Activated CD8-positive, alpha-beta memory T cell treated with anti-CD3 and anti-CD28 coated beads for 48 hours (primary cell): ENCODE data around the gene CYP27B1.
A peak's percentile ranks its signal among the peaks of the same experiment; 100 is the strongest.

Experiments
- DNase-seq, 3 experiments: peaks; one replicate each; pipeline ENCODE4 v3.0.0-alpha.2; 2020; ENCODE audit warnings: low read depth in 2 of 3, low spot score in 2 of 3

Gene CYP27B1

DNA sequence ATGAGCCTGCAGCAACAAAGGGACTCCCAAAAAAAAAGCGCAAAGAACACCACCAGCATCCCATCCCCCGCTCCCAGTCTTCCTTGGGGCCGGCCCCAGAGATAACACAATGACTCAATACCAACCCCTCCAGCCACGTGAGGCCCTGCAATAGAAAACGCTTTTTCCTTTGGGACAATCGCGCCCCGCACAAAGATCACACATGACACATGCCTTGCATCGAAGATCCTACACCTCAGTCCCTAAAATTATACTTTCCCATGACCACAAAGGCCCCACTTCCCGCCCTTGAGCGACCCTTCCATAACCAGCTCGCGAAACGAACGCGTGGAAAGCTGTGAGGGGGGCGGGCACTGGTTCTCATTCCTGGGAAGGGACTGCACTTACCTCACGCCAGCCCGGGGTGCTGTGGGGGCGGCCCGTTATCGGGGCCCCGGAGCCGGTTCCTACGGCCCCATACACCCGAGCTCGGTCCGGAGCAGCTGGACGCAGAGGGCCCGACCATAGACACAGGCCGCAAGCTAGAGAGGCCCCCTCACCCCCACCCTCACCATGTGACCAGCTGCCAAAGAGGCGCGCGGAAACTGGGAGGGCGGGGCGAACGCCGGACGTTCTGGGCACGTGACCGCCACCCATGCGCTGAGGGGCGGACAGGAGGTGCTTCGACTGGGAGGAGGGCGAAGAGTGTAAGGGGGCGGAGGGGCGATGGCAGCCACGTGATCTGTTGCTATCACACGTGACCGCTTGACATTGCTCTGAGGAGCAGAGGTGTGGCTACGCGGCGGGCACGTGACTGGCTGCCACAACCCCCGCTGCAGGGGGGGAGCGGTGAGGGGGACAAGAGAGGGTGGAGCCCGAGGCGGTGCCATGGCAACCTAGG, 14.8 kb downstream of the CYP27B1 start, which contains the start of gene CDK4:
Gene CDK4, minus strand, starts transcription at position 523 of the 880 bp plus-strand sequence. CDS start 593 bp downstream, outside the sequence.
- peak; percentile 88 to 97 (median 93) for DNase-seq

- no peak for DNase-seq
Observed at GRCh38 chr12:57751432-57751787, 15.5 kb downstream of the CYP27B1 start.

- DNase-seq: no peak
Observed at GRCh38 chr12:57750561-57751431, 16.1 kb downstream of the CYP27B1 start.

DNA sequence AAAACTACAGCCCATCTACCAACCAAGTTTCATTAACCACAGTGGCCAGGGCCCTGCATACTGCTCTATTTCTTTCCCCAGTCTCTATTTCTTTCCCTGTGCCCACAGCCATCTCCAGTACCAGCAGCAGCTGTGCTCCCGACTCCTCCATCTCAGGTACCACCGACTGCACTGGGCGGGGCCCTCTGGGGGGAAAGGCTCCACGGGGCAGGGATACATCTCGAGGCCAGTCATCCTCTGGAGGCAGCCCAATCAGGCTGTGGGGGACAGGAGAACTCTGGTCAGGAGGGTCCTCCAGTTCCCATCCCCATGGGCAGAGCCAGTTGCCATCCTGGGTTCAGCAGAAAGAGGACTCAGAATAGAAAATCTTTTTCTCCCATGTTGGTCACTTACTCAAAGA, 17.8 kb downstream of the CYP27B1 start:
- no peak for DNase-seq

DNA sequence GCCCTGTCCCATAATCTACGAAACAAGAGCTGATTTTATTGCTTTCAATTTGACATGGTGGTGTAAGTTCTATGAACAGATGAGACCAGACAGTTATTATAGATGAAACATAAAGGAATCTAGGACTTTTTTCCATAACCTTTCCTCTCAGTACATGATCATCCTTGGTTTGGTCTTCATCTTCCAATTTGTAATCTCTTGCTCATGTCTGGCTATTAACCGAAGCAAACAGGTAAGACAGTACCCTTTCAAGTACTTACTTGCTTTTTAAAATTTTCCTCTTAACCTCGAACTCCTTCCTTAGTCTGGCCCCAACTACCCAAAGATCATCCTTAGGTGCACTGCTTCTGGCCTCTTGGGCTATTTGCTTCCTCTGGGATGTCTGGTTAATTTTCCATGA, 20.9 kb downstream of the CYP27B1 start:
- no peak for DNase-seq

- no peak for DNase-seq
Observed at GRCh38 chr12:57745485-57745881, 21.4 kb downstream of the CYP27B1 start.

DNA sequence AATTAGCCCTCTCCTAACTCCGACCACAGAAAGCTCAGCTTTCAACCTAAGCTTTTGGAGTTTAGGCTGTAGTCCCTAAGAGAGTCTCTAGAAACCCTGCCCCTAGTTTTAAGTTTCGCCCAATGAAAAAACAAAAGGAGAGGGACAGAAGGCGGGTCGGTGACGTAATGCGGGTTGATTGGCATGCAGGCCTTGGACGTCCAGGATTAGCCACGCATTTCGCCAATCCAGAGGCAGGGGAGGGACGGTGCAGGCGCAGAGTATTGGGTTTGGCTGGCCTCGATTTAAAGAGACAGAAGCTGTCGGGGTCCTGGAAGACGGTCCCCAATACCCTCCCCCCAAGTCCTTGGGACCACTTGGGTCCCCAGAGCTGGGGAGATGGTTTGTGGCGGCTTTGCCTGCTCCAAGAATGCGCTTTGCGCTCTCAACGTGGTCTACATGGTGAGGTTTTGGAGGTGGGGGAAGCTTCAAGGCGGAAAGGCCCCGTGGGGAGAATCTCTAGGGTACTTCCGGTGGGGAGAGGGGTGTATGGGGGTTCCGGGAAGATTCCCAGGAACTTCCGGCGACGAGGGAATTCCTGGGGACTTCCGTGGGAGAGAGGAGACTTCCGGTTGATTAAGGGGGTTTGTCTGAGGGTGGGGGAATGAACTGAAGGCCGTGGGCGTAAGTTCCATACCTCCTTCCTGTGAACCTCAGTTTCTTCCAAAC, 21.9 kb downstream of the CYP27B1 start, which contains the start of gene TSPAN31:
Gene TSPAN31, plus strand, starts transcription at position 263 of the 708 bp plus-strand sequence. Its CDS starts 116 bp downstream, at position 379.
- peak; percentile 75 to 91 (median 85) for DNase-seq

DNA sequence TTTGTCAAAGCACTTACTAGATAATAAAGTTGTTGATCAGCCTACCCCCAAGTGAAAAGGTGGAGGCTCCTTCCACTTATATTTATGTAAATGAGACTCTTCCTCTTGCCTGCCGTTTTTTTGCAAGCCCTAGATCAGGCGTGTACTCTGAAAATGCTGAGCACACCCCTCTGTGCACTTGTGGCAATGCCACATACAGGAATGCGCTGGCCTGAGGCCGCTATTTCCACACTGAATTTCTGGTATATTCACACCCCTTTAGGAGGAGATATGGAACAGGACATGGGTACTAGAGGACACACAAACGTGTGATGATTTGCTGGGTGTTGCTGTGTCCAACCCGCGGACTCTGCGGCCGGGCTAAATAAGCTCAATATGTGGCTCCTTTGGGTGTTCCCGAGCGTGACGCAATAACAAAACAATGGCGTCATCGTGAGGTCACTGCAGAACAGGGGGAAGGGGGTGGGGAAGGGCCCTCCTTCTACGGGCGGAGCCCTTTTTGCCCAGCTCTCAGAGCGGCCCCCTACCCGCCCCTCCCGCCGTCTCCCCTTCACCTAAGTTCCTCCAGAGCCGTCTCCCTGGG, 22.6 kb downstream of the CYP27B1 start:
- DNase-seq: peak in 2 of 3 experiments; percentile 61 to 72

- DNase-seq: no peak
Observed at GRCh38 chr12:57743769-57744168, 23.1 kb downstream of the CYP27B1 start.

DNA sequence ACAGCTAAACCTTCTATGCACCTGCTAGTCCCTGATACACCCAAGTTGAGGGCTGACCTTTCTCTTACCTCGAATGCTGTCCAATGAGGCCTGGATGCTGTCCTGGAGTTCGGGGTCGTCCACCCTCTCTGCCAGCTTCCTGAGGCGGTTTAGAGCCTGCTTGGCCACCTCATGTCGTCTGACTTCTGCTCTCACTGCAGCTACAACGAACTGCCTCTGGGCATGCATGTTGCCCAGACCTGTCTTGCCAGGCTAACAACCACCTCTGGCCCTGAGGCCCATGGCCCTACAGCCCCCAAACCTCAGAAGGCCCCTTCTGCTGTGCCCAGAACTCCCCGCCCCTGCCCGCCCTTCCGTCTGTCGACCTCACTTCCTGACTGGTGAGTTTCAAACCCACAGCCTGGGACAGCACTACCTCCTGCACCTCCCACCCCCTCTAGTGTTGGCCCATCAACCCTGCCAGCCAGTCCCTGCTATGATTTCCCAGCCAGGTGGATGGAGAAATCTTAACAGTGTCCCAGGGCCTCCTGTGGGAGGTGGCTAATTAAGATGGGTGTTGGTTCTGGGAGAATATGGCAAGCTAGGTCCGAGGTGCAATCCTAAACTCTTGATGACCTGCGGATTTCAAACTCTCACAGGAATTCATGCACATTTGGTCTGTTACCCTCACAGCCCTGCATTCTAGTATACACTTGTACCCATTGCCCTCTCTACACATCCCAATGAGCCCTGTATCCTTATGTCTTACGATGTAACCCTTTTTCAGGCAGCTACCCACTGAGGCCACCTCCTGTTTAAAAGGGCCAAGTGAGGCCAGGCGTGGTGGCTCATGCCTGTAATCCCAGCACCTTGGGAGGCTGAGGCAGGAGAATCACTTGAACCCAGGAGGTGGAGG, 24.8 kb downstream of the CYP27B1 start:
- DNase-seq: peak; percentile 44 to 61 (median 59)

GRCh38 chr12:57741413-57741789, 25.5 kb downstream of the CYP27B1 start:
- DNase-seq: no peak

DNA sequence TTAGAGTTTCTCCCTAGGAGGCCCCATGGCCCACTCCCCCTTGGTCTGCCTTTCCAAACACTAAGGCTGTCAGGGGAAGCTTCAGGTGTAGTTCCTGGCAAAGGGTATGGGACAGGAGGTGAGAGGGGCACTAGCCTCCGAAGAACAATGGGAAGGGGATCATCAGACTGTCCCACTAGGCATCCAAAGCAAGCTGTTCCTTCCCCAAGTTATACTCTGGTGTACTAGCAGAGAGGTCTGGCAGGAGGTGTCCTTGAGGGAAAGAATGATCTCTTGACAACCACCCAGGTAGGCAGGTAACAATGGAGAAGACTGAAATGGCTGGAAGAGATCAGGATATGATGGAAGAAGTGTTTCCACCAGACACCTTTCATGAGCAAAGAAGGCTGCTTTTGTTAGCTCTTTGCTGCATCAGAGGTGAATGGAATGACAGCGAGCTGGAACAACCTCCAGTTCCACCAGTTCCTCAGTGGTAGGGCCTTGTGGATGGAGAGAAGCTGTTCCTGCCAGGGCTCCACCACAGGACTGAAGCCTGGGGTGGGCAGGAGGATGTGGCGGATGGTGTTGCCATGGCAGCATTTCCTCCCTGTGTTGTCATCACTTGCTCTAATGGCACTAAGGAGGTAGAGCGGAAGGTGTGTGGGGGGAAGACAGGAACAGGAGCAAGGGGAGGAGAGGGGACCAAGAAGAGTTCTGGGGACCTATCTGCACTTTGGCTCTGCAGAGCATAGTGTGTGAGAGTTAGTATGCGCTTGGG, 26.0 kb downstream of the CYP27B1 start:
- DNase-seq: peak in 2 of 3 experiments; percentile 33 to 59

DNA sequence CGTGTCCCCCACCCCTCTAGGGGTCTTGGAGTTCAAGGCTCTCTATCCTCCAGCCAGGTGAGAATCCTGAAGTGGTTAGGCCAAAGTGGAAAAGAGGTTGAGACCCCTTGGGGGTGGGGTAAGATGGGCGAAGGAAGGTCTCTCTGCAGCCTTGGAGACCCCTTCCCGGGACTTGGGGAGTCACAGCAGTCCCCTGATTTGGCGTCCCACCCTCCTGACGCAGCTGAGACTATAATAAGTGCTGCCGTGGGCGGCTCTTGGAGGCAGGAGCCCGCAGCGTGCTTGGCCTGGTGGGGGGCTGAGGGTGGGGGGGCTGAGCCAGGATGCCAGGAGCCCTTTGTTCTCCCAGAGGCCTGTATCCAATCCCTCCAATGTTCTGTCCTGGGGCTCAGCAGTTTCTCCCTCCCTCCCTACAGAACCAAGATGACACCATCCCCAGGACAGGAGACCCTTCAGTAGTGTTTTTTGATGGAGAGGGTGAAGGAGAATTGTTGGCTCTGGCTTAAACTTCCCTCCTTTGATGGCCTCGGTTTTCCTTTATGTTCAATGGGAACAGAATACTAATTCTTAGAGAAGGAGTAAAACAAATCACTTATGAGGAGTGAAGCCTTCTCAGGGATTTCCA, 26.9 kb downstream of the CYP27B1 start:
- DNase-seq: no peak

GRCh38 chr12:57739387-57739786, 27.5 kb downstream of the CYP27B1 start:
- DNase-seq: no peak

GRCh38 chr12:57738661-57739237, 28.1 kb downstream of the CYP27B1 start, which contains the start of gene AGAP2:
Gene AGAP2 (minus strand): TSS chr12:57738742. CDS start chr12:57738246, 496 bp downstream.
- DNase-seq: no peak

DNA sequence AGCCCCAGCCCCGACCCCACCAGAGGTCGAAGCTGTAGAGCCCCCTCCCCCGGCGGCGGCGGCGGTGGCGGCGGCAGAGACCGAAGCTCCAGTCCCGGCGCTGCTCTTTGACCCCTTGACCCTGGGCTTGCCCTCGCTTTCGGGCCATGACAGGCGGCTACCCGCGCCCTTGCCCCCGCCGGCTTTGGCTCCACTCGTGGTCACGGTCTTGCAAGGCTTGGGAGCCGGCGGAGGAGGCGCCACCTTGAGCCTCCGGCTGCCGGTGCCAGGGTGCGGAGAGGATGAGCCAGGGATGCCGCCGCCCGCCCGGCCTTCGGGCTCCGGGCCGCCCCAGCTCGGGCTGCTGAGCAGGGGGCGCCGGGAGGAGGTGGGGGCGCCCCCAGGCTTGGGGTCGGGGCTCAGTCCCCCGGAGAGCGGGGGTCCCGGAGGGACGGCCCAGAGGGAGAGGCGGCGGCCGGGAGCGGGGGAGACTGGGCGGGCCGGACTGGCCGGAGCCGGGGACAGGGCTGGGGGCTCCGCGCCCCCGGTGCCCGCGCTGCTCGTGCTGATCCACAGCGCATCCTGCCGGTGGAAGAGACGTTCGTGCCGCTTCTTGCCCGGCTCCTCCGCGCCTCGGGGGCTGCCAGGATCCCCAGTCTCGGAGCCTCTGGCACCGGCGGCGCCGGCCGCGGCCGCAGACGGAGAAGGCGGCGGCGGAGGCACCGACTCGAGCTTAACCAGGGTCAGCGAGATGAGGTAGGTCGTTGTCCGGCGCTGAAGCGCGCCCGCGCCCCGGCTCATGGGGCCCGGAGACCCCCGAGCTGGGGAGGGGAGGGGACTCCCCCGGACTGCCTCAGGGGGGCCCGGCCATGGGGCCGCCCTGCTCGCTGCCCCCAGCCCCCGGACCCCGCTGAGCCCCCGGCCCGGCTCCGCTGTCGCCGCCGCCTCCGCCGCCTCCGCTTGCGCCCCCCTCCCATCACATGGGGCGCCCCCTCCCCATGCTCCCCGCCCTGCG, 29.1 kb downstream of the CYP27B1 start:
- DNase-seq: no peak
